ENCODE data around the gene DUSP7. TPM values are rescaled to one million over a fixed set of nuclear protein-coding genes. Genes with fewer than 3 reads are reported as not detected.

DUSP7 gene
- total RNA-seq, 1 donor from 2014 or later, result 32.5 TPM

- Mint-ChIP-seq H3K36me3 (ENCODE audit: low read depth) (peaks cover 2% of the 10 kb centered on the region), H3K27ac (ENCODE audit: unreplicated experiment) (no peak overlapping the region), H3K4me1 (ENCODE audit: low read depth) (peaks cover 22% of the 10 kb centered on the region), H3K9me3 (ENCODE audit: low read depth) (no peaks in the 10 kb centered on the region), H3K27me3 (ENCODE audit: low read depth) (peaks cover 2% of the 10 kb centered on the region), H3K4me3 (ENCODE audit: unreplicated experiment) (no peak overlapping the region)
- TF ChIP-seq, protein P1, sequence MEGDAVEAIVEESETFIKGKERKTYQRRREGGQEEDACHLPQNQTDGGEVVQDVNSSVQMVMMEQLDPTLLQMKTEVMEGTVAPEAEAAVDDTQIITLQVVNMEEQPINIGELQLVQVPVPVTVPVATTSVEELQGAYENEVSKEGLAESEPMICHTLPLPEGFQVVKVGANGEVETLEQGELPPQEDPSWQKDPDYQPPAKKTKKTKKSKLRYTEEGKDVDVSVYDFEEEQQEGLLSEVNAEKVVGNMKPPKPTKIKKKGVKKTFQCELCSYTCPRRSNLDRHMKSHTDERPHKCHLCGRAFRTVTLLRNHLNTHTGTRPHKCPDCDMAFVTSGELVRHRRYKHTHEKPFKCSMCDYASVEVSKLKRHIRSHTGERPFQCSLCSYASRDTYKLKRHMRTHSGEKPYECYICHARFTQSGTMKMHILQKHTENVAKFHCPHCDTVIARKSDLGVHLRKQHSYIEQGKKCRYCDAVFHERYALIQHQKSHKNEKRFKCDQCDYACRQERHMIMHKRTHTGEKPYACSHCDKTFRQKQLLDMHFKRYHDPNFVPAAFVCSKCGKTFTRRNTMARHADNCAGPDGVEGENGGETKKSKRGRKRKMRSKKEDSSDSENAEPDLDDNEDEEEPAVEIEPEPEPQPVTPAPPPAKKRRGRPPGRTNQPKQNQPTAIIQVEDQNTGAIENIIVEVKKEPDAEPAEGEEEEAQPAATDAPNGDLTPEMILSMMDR (IDR thresholded peaks at IDR 0.05), result no peak
- no peak for DNase-seq (ENCODE audit: low spot score)
These were observed 56.5 kb downstream of the DUSP7 start for GRCh38 chr3:51999846-52000245.

Other genes with a start within 250 kb of the DUSP7 start
- gene IQCF2, start 195.0 kb downstream of the DUSP7 start, total RNA-seq, result not detected in 3 replicates
- not detected in 3 replicates for gene IQCF5, start 181.0 kb downstream of the DUSP7 start, total RNA-seq
- gene IQCF1, start 153.2 kb downstream of the DUSP7 start, total RNA-seq, result not detected in 3 replicates
- gene RRP9, start 114.7 kb downstream of the DUSP7 start, total RNA-seq, result 18.0 to 21.0 TPM (median 19.7 TPM) in 3 replicates
- gene PARP3, start 114.2 kb downstream of the DUSP7 start, total RNA-seq, result 9.5 to 12.4 TPM (median 9.7 TPM) in 3 replicates
- 0.19 TPM in 1 of 3 replicates, not detected in the others for gene GPR62, start 101.2 kb downstream of the DUSP7 start, total RNA-seq
- gene PCBP4, start 89.1 kb downstream of the DUSP7 start, total RNA-seq, result 35.5 to 63.8 TPM (median 55.7 TPM) in 3 replicates
- 24.3 to 38.0 TPM (median 25.7 TPM) in 3 replicates for gene ABHD14B, start 82.5 kb downstream of the DUSP7 start, total RNA-seq
- gene ABHD14A, start 81.5 kb downstream of the DUSP7 start, total RNA-seq, result 10.0 to 19.4 TPM (median 10.2 TPM) in 3 replicates
- gene ACY1, start 73.0 kb downstream of the DUSP7 start, total RNA-seq, result 21.1 to 24.5 TPM (median 21.7 TPM) in 3 replicates
- gene RPL29, start 60.7 kb downstream of the DUSP7 start, total RNA-seq, result 610 to 772 TPM (median 621 TPM) in 3 replicates
- gene POC1A, start 97.9 kb upstream of the DUSP7 start, total RNA-seq, result 5.3 to 5.7 TPM (median 5.5 TPM) in 3 replicates
- 37.5 to 39.8 TPM (median 38.3 TPM) in 3 replicates for gene ALAS1, start 141.6 kb upstream of the DUSP7 start, total RNA-seq
- 0.12 TPM in 1 of 3 replicates, not detected in the others for gene TLR9, start 169.1 kb upstream of the DUSP7 start, total RNA-seq
- 58.9 to 65.9 TPM (median 65.2 TPM) in 3 replicates for gene TWF2, start 182.6 kb upstream of the DUSP7 start, total RNA-seq
- gene PPM1M, start 189.2 kb upstream of the DUSP7 start, total RNA-seq, result 14.5 to 20.8 TPM (median 20.1 TPM) in 3 replicates
- gene WDR82, start 222.1 kb upstream of the DUSP7 start, total RNA-seq, result 73.0 to 74.9 TPM (median 74.7 TPM) in 3 replicates
- 4.8 to 9.8 TPM (median 5.0 TPM) in 3 replicates for gene GLYCTK, start 231.3 kb upstream of the DUSP7 start, total RNA-seq

All from chondrocyte (in vitro differentiated cells).